DMS 273 treated with DMSO at 0.1 percent for 48 hours (cell line): ENCODE results near the gene TOP1.

ENCODE experiments used
- DNase-seq: peaks from one replicate; lab custom pipeline; 2025; lab: John Stamatoyannopoulos, UW

TOP1 gene

GRCh38 chr20:41038149-41038877 lies 9.7 kb downstream of the TOP1 start:
- no peak for DNase-seq

- no peak for DNase-seq
Measured at GRCh38 chr20:41038878-41039404, 10.3 kb downstream of the TOP1 start.

- no peak for DNase-seq
Measured at GRCh38 chr20:41040855-41041254, 12.2 kb downstream of the TOP1 start.

GRCh38 chr20:41041693-41042092 lies 13.1 kb downstream of the TOP1 start:
- DNase-seq: no peak

GRCh38 chr20:41044409-41045062 lies 15.9 kb downstream of the TOP1 start:
- DNase-seq: no peak

GRCh38 chr20:41045671-41046070 lies 17.0 kb downstream of the TOP1 start:
- DNase-seq: no peak

- DNase-seq: no peak
Measured at GRCh38 chr20:41046716-41047115, 18.1 kb downstream of the TOP1 start.

GRCh38 chr20:41047279-41047974 lies 18.8 kb downstream of the TOP1 start:
- no peak for DNase-seq

- no peak for DNase-seq
Measured at GRCh38 chr20:41047975-41048305, 19.3 kb downstream of the TOP1 start.

- DNase-seq: no peak
Measured at GRCh38 chr20:41048461-41049301, 20.1 kb downstream of the TOP1 start.

- DNase-seq: no peak
Measured at GRCh38 chr20:41049451-41049850, 20.8 kb downstream of the TOP1 start.

GRCh38 chr20:41050361-41051008 lies 21.9 kb downstream of the TOP1 start:
- no peak for DNase-seq

GRCh38 chr20:41051009-41051825 lies 22.6 kb downstream of the TOP1 start:
- DNase-seq: no peak

- DNase-seq: no peak
Measured at GRCh38 chr20:41052742-41053419, 24.3 kb downstream of the TOP1 start.

- DNase-seq: no peak
Measured at GRCh38 chr20:41054070-41054846, 25.6 kb downstream of the TOP1 start.

- DNase-seq: no peak
Measured at GRCh38 chr20:41054847-41055230, 26.2 kb downstream of the TOP1 start.

GRCh38 chr20:41055679-41056078 lies 27.1 kb downstream of the TOP1 start:
- DNase-seq: no peak

GRCh38 chr20:41057999-41058673 lies 29.5 kb downstream of the TOP1 start:
- no peak for DNase-seq
